Kidney tubule cell (primary cell): ENCODE data around the gene RAD51B.
"Not testable (repeated sequence)": the region's sequence is repeated elsewhere in the genome, so short reads cannot be mapped to it uniquely, and the experiment has no call there.

Experiments
- DNase-seq: peaks from one replicate; pipeline ENCODE4 v3.0.0-alpha.2; 2018; ENCODE audit warnings: low spot score

Gene RAD51B

DNA sequence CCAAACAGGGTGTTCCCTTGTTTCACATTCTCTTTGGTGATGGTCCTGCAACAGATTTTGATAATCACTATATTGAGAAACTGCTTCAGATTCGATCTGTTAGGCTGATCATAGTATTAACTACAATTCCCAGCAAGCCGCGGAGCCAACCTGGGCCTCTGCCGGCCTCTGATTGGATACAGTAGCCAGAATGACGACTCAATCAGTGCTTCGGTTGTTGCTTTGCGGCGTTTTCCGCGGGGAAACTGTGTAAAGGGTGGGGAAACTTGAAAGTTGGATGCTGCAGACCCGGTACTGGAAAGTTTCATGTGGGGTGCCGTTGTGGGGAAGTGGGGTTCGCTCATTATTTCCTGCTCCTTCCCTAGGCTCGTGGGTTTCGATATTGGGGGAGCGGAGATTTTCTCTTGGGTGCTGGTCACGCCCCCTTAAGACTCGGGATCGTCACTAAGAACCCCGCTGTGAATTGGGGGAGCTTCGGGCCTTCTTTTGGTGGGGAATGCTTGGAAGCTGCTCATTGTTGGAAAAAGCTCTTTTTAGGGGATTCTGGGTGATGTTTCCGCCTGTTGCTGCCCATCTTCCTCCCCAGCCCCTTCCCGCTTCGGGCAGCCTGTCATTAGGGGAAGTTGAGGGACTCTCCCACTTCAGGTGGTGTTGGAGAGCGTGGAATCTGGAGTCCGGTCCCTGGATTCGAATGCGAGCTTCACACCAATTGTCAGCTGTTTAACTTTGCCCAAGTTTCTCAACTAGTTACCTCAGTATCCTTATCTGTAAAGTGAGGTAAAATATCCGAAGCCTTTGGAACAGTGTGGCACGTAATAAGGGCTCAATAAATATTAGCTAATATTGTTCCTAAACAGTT lies at the start of gene RAD51B:
Gene RAD51B (plus strand): TSS at position 217 of the 859 bp plus-strand sequence.
- peak; percentile 84 for DNase-seq

- DNase-seq, result no peak
These were observed 45.7 kb upstream of the RAD51B start for GRCh38 chr14:67773844-67774377.

GRCh38 chr14:67776653-67777322 lies 42.8 kb upstream of the RAD51B start:
- DNase-seq, result no peak

DNA sequence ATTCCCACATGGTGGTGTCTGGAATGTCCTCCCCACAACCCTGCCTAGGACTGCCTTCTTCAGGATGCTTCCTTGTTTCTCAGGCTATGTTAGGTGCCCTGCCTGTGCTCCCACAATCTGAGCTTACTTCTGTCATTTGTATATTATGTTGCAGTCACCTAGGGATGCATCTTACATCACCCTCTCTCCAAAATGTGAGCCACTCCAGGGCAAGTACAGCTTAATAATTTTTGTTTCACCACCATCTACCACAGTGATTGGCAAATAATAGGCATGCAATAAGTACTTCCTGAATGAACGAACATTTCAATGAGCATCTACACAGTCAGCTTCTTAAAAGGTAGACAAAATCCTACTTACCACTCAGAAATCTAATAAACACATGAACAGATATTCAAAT lies 40.8 kb upstream of the RAD51B start:
- DNase-seq, result no peak

DNA sequence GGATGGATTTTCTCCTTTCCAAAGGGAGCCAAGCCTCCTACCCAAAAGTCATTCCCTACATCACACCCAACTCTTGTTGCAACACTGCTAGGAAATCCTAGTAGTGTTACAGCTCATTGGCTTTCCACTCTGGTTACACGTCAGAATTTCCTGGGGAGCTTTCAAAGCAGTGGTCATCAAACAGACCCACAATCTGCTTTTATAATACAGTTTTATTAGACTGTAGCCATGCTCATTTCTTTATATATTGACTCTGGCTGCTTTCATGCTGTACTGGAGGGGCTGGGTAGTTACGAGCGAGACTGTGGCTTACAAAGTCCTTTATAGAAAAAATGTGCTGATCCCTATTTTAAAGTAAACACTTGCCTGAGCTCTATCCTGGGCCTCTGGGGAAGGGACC lies 37.5 kb upstream of the RAD51B start:
- no peak for DNase-seq

DNA sequence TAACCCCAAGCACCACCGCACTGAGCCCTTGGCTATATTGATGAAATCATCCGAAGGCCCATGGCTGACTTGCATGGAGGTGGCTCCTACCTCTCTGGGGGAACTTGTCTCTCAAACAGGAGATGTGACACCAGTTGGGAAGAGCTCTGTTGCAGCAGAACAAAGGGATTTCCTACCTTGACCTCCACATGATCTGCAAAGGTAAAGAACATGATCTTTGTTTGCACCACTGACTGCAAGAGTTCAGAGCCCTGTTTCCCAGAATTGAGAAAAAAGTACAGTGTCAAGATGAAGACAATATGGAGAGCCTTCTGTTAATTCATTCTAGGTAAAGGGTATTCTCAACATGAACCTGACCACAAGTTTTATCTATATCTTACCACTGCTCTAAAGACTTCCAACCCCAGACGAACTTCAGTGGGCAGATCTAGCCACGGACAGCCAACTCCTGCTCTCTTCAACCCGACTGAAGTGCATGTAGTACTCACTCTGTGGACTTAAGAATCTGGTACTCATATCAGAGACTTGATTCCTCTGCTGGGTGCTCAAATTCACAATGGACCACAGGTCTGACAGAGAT lies 35.2 kb upstream of the RAD51B start:
- DNase-seq, result no peak

GRCh38 chr14:67785270-67786109 lies 34.1 kb upstream of the RAD51B start:
- no peak for DNase-seq

DNA sequence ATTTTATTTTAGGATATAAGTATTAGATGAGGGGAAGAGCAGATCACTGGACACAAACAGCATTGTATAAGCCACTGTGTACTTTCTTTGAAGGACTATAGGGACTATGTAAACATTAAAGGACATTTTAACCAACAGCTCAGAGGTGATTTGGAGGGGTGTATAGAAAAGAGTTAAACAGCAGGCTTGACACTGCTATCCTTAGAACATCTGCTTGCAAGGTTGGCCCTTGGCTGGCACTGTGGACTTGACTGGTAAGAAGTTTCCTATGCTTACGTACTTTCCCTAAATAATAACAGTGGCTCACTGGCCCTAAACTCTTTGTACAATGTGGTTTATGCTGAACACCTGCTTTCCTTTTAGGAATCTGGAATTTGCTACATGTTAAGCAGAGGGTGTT lies 31.9 kb upstream of the RAD51B start:
- no peak for DNase-seq

GRCh38 chr14:67798731-67799130 lies 20.8 kb upstream of the RAD51B start:
- DNase-seq, result no peak

GRCh38 chr14:67800743-67801142 lies 18.8 kb upstream of the RAD51B start:
- DNase-seq, result no peak

DNA sequence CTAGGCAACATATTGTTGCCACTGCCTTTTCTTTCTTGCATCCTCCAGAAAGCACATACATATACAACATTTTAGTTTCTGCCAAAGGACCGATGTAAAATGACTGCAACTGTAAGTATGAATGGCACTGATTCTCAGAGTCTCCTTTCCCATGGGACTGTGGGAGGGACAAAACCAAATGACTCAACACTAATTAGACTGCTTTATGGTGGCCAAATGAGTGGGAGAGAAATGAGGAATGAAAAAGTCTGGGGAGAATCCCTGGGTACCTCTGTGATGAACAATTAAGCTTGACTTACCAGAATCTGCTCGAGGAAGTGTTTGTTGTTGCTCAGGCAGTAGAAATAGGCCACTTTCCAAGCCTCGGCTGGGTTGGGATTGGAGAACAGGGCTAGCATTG lies 13.3 kb upstream of the RAD51B start:
- DNase-seq, result no peak

DNA sequence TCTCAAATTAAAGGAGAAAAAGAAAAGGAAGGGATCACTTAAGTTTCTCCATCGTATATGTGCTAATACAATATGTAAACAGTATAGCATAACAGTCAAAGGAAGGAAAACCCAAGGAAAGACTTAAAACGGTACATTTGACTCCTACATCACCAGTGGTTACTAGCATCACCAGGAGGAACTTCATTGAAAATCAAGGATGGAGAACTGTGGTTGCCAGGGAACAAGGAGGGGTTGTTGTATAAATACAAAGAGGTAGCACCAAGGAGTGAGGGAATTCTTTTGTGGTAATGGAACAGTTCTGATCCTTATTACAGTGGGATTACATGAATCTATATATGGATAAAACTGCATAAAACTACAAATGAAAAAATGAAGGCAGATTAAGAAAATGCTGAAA lies 4.8 kb upstream of the RAD51B start:
- DNase-seq, result peak; percentile 28

GRCh38 chr14:67815573-67816225 lies 3.9 kb upstream of the RAD51B start:
- peak; percentile 61 for DNase-seq

DNA sequence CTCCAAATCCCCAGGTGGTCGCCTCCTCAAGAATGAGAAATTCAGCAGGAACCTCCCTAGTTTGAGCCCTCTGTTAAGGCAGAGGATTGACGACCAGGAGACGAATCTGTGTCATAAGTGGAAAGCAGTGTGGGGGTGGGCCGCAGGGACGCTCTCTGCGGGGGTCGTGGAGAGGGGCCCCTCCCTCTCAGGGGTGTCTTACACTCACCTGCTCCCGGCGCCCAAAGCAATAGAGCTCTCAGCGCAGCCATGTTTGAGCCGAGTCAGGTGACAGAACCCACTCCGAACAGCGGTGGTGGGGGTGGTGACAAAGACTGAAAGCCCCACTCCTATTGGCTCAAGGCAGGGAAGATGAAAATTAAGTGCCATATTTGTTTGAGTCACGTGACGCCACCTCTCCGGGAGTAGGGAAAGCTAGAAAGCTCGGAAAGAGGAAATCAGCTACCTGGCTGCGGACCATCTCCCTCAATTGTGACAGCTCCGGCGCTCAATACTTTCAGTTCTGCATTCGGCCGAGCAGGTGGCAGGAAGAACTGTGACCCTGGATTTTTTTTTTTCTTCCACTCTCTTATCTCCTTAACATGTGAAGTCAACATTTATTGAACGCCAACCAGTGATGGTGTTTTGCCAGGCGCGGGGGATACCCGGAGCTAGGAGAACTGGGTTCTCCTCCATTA lies 3.1 kb upstream of the RAD51B start, which contains the start of gene ZFYVE26:
Gene ZFYVE26 (minus strand): TSS at position 265 of the 677 bp plus-strand sequence. CDS start 627 bp downstream, outside the sequence.
- DNase-seq, result peak; percentile 97

GRCh38 chr14:67817750-67818438 lies 1.7 kb upstream of the RAD51B start:
- no peak for DNase-seq

DNA sequence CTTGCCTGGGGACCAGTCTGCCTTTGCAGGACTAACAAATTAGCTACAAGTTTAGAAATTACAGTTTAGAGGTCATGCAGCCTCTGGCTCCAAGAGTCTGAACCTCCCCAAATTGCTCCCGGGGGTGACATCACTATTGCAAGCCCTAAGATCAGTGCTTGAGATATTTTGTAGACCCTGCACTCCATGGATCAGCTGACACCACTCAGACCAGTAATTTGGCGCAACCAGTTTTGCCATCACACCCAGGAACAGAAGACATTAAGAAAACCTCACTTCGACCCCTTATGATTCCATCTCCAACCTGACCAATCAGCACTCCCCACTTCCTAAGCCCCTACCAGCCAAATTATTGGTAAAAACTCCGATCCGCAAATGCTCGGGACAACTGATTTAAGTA lies 1.1 kb upstream of the RAD51B start:
- not testable (repeated sequence) for DNase-seq

GRCh38 chr14:67820428-67820971 lies 921 bp downstream of the RAD51B start:
- DNase-seq, result peak; percentile 57

- no peak for DNase-seq
These were observed 1.5 kb downstream of the RAD51B start for GRCh38 chr14:67821121-67821520.

- DNase-seq, result no peak
These were observed 11.5 kb downstream of the RAD51B start for GRCh38 chr14:67831113-67831512.

DNA sequence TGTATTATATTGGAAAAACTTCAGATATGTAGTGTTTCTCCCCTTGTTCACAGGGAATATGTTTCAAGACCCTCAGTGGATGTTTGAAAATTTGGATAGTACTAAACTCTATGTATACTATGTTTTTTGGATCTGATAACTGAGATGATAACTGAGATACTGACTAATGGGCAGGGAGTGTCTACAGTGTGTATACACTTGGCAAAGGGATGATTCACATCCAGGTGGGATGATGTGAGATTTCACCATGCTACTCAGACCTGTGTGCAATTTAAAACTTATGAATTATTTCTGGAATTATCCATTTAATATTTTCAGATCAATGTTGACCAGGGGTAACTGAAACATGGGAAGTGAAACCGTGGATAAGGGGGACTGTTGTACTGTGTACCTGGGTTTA lies 13.8 kb downstream of the RAD51B start:
- no peak for DNase-seq
